ENCODE results near the gene EXOC6B.

Gene EXOC6B

DNA sequence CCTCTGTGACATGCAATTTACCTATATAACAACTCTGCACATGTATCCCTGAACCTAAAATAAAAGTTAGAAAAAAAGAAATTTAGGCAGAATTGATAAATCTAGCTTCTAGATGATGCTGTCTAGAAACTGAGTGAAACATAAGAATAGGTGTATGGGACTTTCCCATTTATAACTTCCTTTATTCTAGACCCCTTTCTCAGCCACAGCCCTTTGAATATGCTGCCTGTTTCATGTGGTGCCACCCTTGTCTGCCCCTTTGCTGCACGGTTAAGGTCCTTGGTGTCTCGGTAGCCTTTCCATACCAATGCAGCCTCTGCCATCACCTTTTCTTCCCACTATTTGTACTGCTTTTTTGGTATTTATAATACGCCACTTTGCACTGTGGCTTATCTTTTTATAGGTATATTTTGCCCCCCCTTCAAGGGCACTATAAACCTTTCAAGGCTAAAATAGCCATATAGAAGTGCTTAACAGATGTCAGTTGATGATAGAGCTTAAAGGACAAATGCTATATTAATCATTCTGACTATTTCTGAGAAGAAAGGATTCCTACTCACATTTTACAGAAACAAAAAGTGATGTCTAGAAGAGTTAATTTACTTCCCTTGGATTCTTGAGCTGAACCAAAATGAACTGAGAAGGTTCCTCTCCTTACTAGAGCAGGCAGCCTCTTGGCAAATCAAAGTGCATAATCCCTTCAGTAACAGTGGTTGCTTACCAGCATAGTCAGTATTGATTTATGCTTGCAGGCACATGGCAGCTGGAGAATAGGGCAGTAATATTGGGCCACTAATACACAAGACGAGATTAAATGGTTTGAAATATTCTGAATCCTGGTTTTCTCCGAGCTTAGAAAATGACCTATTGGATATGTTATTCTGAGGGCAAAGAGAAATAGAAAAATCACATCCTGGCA, 590.1 kb downstream of the EXOC6B start:
- no peak for TF ChIP-seq POLR2AphosphoS5 (IDR thresholded peaks at IDR 0.05; ENCODE audit: low read depth, low read length)
- no peak for TF ChIP-seq PAX5 (IDR thresholded peaks at IDR 0.05; ENCODE audit: insufficient read depth, low read length, severe bottlenecking)
- TF ChIP-seq POLR2A (IDR thresholded peaks at IDR 0.05; ENCODE audit: low read depth, low read length): no peak
- no peak for TF ChIP-seq SPI1 (IDR thresholded peaks at IDR 0.05; ENCODE audit: low read depth, low read length)
- TF ChIP-seq TAF1 (IDR thresholded peaks at IDR 0.05; ENCODE audit: low read depth, low read length): no peak
- TF ChIP-seq POU2F2 (IDR thresholded peaks at IDR 0.05; ENCODE audit: low read depth, low read length): no peak
- DNase-seq (ENCODE audit: insufficient read length, low spot score) (no peak), FAIRE-seq (no peak)

DNA sequence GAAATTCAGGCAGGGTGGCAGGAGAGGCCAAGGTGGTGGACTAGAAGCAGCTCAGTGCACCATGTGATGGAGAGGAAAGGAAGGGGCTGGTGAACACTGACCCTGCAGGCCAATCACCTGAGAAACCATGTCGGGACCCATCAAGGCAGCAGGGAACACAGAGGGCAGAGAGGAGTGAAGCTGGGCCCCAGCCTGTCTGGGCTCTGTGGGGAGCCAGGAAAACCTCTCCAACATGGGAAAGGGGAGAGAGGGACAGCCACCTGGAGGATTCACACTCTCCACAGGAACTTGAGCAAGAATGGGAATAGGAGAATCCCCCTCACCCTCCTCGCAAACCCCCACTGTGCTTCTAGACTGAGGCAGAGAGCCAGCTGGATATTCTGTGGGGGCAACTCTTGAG, 592.6 kb downstream of the EXOC6B start:
- no peak for TF ChIP-seq POLR2AphosphoS5 (IDR thresholded peaks at IDR 0.05; ENCODE audit: low read depth, low read length)
- no peak for TF ChIP-seq SPI1 (IDR thresholded peaks at IDR 0.05; ENCODE audit: low read depth, low read length)
- DNase-seq (ENCODE audit: insufficient read length, low spot score) (no peak), FAIRE-seq (no peak)

DNA sequence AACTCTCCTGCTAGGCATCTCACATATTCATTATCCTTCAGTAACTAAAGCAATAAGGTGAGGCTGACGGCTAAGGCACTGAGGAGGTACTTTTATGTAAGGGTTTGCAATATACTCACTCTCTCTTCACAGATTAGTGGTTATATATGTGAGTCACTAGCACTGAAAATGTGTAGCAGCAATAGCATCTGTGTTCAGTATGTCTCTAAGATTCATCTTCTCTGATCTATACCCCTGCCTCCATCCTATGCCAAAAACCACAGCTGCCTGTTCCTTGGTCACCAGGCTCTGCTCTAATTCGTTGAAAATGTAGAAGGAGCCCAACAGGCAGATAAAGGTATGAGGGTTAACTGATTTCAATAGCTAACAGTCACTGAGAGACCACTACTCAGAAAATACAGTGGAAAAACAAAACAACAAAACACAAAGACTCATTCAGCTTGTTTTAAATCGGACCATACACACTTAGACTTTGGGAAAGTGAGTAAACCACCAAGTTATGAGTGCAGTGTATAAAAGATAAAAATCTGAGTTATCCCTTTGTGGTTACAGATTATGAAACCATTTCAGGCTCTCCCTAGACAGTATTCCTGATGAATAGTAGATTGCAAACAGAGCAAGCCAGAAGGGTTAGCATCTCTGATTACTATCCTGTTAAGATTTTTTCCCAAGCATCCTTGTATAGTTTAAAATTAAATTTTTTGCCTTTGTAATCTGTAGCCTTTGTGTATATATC, 602.8 kb downstream of the EXOC6B start:
- TF ChIP-seq TAF1 (IDR thresholded peaks at IDR 0.05; ENCODE audit: low read depth, low read length) (no peak), PAX5 (IDR thresholded peaks at IDR 0.05; ENCODE audit: insufficient read depth, low read length, severe bottlenecking) (no peak), SPI1 (IDR thresholded peaks at IDR 0.05; ENCODE audit: low read depth, low read length) (no peak), POLR2AphosphoS5 (IDR thresholded peaks at IDR 0.05; ENCODE audit: low read depth, low read length) (no peak), POU2F2 (IDR thresholded peaks at IDR 0.05; ENCODE audit: low read depth, low read length) (no peak), POLR2A (IDR thresholded peaks at IDR 0.05; ENCODE audit: low read depth, low read length) (no peak)
- FAIRE-seq (no peak), DNase-seq (ENCODE audit: insufficient read length, low spot score) (no peak)

DNA sequence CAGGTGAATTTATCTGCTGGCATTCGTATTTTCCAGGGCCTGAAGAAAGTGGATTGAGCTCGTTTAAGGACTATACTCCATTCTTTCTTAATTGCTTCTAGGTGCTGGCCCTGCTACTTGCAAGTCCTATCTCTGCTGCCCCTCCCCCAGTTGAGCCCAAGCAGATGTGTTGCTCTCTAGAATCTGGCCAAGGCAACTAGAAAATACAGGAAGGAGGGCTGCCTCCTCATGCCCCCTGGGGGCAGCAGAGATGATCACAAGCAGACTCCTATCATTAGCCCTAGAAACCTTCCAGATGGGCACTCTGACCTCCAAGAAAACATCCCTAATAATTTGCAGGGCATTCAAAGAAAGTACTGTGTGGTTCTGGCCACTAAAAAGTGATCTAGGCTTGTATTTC, 605.7 kb downstream of the EXOC6B start:
- FAIRE-seq (no peak), DNase-seq (ENCODE audit: insufficient read length, low spot score) (no peak)
- TF ChIP-seq PAX5 (IDR thresholded peaks at IDR 0.05; ENCODE audit: insufficient read depth, low read length, severe bottlenecking) (no peak), TAF1 (IDR thresholded peaks at IDR 0.05; ENCODE audit: low read depth, low read length) (no peak), POLR2A (IDR thresholded peaks at IDR 0.05; ENCODE audit: low read depth, low read length) (no peak), SPI1 (IDR thresholded peaks at IDR 0.05; ENCODE audit: low read depth, low read length) (no peak), POLR2AphosphoS5 (IDR thresholded peaks at IDR 0.05; ENCODE audit: low read depth, low read length) (no peak), POU2F2 (IDR thresholded peaks at IDR 0.05; ENCODE audit: low read depth, low read length) (no peak)

DNA sequence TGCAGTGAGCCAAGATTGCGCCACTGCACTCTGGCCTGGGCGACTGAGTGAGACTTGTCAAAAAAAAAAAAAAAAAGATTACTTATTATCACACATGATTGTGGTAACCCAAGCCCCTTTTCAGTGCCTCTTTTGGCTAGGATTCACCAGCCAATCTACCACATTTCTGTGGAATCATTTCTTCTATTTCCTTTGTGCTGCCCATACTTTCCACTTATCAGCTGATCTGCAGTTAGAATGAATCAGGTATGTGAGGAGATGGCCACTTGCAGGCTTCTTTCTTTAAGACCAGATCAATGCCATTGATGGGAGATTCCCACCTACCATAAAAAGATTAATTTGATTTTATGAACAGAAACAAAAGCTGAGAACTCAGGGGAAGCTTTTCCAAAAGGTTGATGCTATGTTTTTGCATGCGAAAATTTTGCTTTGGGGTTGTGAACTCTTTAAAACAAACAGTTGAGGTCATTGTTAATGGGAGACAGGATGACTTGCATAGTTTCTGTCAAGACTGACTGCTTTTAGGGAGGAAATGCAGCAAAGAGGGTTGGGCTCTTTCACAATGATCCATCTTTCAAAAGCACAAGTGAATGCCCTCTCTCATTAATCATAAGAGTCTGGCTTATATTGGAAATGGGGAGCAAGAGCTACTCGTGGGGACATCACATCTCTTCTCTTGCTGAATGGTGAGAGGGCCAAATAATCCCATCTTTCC, 611.2 kb downstream of the EXOC6B start:
- no peak for FAIRE-seq
- TF ChIP-seq POU2F2 (IDR thresholded peaks at IDR 0.05; ENCODE audit: low read depth, low read length) (no peak), PAX5 (IDR thresholded peaks at IDR 0.05; ENCODE audit: insufficient read depth, low read length, severe bottlenecking) (no peak), TAF1 (IDR thresholded peaks at IDR 0.05; ENCODE audit: low read depth, low read length) (no peak), POLR2AphosphoS5 (IDR thresholded peaks at IDR 0.05; ENCODE audit: low read depth, low read length) (no peak), SPI1 (IDR thresholded peaks at IDR 0.05; ENCODE audit: low read depth, low read length) (no peak), POLR2A (IDR thresholded peaks at IDR 0.05; ENCODE audit: low read depth, low read length) (no peak)
- no peak for DNase-seq (ENCODE audit: insufficient read length, low spot score)

DNA sequence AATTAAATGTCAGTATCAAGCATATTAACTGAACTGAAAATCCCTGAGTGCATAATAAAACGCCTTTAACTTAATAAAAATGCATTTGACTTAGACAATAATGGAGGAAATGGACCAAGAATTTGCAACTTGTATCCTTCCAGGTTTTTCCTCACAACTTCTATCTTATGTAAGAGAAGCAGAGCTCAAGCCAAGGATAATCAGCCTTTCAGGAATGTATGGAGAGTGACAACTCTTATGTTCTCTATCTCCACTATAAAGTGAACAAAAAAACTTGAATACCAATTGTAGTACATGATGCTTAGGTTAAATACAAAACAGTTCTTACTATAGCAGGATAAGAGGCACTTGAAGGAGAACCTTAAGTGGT, 613.4 kb downstream of the EXOC6B start:
- TF ChIP-seq TAF1 (IDR thresholded peaks at IDR 0.05; ENCODE audit: low read depth, low read length): no peak
- TF ChIP-seq POLR2AphosphoS5 (IDR thresholded peaks at IDR 0.05; ENCODE audit: low read depth, low read length): no peak
- TF ChIP-seq POLR2A (IDR thresholded peaks at IDR 0.05; ENCODE audit: low read depth, low read length): no peak
- TF ChIP-seq SPI1 (IDR thresholded peaks at IDR 0.05; ENCODE audit: low read depth, low read length): no peak
- no peak for TF ChIP-seq PAX5 (IDR thresholded peaks at IDR 0.05; ENCODE audit: insufficient read depth, low read length, severe bottlenecking)
- TF ChIP-seq POU2F2 (IDR thresholded peaks at IDR 0.05; ENCODE audit: low read depth, low read length): no peak
- no peak for FAIRE-seq
- DNase-seq (ENCODE audit: insufficient read length, low spot score): no peak

DNA sequence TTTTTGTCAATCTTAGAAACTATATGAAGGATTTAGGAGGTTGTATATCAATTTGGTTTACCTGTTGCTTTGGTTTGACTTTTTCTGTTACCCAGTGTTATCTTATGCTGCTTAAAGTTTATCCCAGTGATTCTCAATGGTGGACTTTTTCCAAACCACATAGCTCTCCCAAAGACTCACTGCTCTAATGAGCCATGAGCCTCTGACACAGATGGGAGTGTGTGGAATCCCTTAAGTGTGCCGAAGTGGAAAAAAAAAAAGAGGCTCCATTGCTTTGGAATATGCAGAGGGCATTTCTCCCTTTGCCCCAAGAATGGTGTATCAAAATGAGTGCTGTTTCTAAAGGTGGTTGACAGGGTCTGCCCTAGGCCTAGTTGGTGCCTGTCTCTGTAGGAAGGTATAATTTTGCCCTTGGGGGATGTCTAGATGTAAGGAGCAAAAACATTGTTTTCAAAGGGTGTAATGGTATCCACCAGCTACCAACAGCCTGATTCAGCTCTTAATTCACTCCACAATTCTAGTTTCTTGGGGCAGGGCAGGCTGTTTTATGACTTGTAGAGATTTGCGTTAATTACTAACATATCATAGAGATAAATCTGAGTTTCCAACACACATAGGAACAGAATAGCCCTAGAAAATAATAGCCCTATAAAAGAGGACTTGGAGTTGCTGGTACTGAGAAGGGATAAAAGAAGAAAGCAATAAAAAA, 613.9 kb downstream of the EXOC6B start:
- TF ChIP-seq POU2F2 (IDR thresholded peaks at IDR 0.05; ENCODE audit: low read depth, low read length) (no peak), POLR2A (IDR thresholded peaks at IDR 0.05; ENCODE audit: low read depth, low read length) (no peak), TAF1 (IDR thresholded peaks at IDR 0.05; ENCODE audit: low read depth, low read length) (no peak), SPI1 (IDR thresholded peaks at IDR 0.05; ENCODE audit: low read depth, low read length) (no peak)
- FAIRE-seq: no peak
- no peak for DNase-seq (ENCODE audit: insufficient read length, low spot score)

DNA sequence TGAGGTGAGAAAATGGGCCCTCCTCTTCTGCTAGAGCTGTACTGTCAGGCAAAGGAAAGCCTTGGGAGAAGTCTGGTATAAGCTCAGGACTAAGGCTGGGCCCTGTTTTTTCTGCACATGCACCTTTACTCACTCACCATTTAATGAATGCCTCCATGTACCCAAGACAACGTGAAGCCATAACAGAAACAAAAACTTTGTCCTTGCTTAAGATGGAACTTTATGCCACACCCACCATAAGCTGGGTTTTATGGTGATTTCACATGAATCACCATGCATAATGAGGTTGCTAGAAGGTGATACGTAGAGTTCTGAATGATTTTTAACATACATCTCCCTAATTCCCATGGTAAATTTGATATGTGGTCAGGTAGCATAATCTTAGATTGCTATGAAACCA, 614.5 kb downstream of the EXOC6B start:
- DNase-seq (ENCODE audit: insufficient read length, low spot score): no peak
- no peak for TF ChIP-seq PAX5 (IDR thresholded peaks at IDR 0.05; ENCODE audit: insufficient read depth, low read length, severe bottlenecking)
- TF ChIP-seq TAF1 (IDR thresholded peaks at IDR 0.05; ENCODE audit: low read depth, low read length): no peak
- no peak for TF ChIP-seq POLR2AphosphoS5 (IDR thresholded peaks at IDR 0.05; ENCODE audit: low read depth, low read length)
- no peak for TF ChIP-seq POLR2A (IDR thresholded peaks at IDR 0.05; ENCODE audit: low read depth, low read length)
- TF ChIP-seq SPI1 (IDR thresholded peaks at IDR 0.05; ENCODE audit: low read depth, low read length): no peak
- no peak for TF ChIP-seq POU2F2 (IDR thresholded peaks at IDR 0.05; ENCODE audit: low read depth, low read length)
- no peak for FAIRE-seq

DNA sequence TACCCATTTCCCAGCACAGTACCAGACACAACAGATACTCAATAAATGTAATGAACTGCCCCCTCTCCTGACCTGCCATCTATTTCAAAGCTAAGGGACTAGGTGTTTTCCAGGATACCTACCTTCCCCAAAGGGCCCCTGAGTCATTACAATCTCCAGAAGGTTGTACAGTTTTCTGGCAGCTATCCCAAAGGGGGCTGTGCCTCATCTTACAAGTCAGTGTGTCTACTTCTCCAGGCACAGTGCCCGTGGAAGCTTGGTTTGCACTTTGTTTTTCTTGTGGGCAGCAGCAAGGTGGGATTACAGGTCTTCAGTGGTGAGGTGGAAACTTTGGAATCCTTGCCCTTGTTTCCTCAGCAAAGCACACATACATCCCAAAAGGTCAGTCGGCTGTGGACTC, 615.4 kb downstream of the EXOC6B start:
- TF ChIP-seq POU2F2 (IDR thresholded peaks at IDR 0.05; ENCODE audit: low read depth, low read length) (no peak), SPI1 (IDR thresholded peaks at IDR 0.05; ENCODE audit: low read depth, low read length) (no peak), POLR2AphosphoS5 (IDR thresholded peaks at IDR 0.05; ENCODE audit: low read depth, low read length) (no peak), TAF1 (IDR thresholded peaks at IDR 0.05; ENCODE audit: low read depth, low read length) (no peak), POLR2A (IDR thresholded peaks at IDR 0.05; ENCODE audit: low read depth, low read length) (no peak), PAX5 (IDR thresholded peaks at IDR 0.05; ENCODE audit: insufficient read depth, low read length, severe bottlenecking) (no peak)
- no peak for DNase-seq (ENCODE audit: insufficient read length, low spot score)
- FAIRE-seq: no peak

Data from GM12891 (cell line).